Measurements from ENCODE around the gene HCFC1R1.
A peak's percentile ranks its signal among the peaks of the same experiment; 100 is the strongest.

The HCFC1R1 gene

DNA sequence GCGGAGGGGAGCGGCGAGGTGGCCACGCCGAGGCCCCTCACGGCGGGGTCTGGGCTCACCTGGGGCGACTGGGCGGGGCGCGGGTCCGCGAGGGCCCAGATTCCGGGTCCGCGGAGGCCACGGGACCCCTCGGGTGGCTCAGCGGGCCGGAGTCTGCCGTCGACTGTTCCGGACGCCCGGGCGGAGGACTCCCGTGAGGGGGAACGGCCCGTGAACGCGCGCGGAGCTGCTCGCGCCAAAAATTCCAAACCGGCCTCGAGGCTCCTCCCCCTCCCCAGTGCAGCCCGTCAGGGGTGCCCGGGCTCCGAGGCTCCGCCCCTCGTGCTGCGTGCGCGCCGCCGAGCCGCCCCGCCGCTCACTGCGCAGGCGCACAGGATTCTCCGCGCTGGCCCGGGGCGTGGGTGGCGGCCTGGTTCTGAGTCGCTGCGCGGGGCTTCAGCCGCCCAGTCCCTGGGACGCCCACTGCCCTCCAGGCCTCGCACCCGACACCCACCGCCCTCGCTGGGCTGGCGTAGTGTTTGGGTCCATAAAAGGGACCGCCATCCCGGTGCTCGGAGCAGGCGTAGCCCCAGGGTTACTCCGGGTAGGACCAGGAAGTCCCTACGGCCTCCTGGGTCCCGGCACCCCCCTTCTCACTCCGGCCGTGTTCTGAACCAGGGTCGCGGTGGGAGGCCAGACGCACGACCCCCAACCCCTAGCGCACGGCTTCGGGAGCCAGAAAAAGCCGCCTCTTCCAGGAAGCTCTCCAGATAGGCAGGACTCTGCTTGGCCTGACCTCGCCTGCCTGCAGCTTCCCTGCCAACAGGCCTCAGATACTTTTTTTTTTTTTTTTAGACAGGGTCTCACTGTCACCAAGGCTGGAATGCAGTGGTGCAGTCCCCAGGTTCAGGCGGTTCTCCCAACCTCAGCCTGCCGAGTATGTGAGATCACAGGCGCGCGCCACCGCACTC, 43.2 kb downstream of the HCFC1R1 start, which contains the start of gene PKMYT1:
Gene PKMYT1 (minus strand): TSS at position 220 of the 950 bp plus-strand sequence. CDS start 789 bp downstream, outside the sequence.
- DNase-seq (ENCODE audit: low spot score): peak; percentile 99
- TF ChIP-seq CTCF (conservative IDR thresholded peaks at IDR 0.05; ENCODE audit: low read depth): no peak
- ChIA-PET CTCF (interaction anchor here (0.6 to 1.5 kb wide), 5 partner anchors 8 to 66 kb away, joined by 3 to 8 read pairs (median 6); partner anchors contain the start of gene MMP25), POLR2A (ENCODE audit: low non-redundant PET) (interaction anchor here (0.5 to 1.5 kb wide), 4 partner anchors 10 to 58 kb away, joined by 3 to 7 read pairs (median 3); partner anchors contain the start of gene PAQR4)
- peak within 1 kb of the TSS; percentile 84 for H3K27ac ChIP-seq

DNA sequence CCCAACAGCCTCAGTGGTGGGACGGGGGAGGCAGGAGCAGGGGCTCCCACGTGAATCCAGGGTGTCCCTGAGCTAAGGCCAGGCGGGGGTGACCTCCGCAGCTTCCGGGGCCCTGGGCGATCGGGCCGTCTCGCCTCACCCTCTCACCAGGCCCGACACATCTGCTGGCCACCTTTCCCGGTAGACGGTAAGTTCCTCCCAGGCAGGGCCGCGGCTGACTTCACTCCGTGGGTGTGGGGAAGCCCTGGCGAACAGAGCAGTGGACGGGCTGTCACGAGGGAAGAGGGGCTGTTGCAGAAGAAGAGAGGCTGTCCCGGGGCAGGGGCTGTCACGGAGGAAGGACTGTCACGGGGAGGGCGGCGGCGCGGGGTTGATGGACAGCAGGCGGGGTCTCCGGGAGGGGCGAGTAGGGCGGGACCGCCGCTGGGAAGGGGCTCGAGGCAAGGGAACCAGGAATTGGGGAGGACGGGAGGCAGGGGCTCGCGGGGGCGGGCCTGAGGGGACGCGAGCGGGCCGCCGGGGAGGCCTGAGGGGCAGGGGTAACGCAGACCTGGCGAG, 44.0 kb downstream of the HCFC1R1 start:
- ChIA-PET CTCF (interaction anchor here (1.5 kb wide), 1 partner anchor 10 kb away, joined by 8 read pairs; no protein-coding TSS in a partner anchor), POLR2A (ENCODE audit: low non-redundant PET) (interaction anchor here (1.5 kb wide), 1 partner anchor 9 kb away, joined by 3 read pairs; no protein-coding TSS in a partner anchor)
- H3K27ac ChIP-seq: peak overlapping the region; percentile 84
- DNase-seq (ENCODE audit: low spot score): no peak
- TF ChIP-seq CTCF (conservative IDR thresholded peaks at IDR 0.05; ENCODE audit: low read depth): no peak

- CTCF ChIA-PET: interaction anchor here (0.8 kb wide), 1 partner anchor 8 kb away, joined by 3 read pairs; no protein-coding TSS in a partner anchor
- no peak for DNase-seq (ENCODE audit: low spot score)
- no peak for TF ChIP-seq CTCF (conservative IDR thresholded peaks at IDR 0.05; ENCODE audit: low read depth)
- peak overlapping the region; percentile 84 for H3K27ac ChIP-seq
- POLR2A ChIA-PET (ENCODE audit: low non-redundant PET): no interaction called here
Observed at GRCh38 chr16:2977440-2977839, 46.3 kb downstream of the HCFC1R1 start.

DNA sequence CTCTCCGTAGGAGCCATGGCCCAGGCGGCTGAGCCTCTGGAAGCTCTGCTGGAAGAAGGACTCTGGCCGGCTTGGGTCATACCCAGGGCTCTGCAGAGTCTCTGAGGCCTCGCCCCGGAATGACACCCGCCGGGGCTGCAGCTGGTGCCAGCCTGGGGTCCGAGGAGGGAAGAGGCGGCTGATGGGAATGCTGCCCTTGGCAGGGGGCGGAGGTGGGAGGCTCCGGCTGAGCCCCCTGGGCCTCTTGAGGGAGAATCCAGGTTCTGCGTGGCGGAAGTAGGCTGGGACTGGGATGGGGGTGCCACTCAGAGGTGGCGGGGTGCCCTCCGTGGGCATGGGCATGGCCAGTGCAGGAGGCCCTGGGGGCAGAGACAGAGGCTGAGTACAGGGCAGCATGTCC, 47.1 kb downstream of the HCFC1R1 start:
- ChIA-PET POLR2A (ENCODE audit: low non-redundant PET) (no interaction called here), CTCF (no interaction called here)
- DNase-seq (ENCODE audit: low spot score): no peak
- TF ChIP-seq CTCF (conservative IDR thresholded peaks at IDR 0.05; ENCODE audit: low read depth): no peak
- H3K27ac ChIP-seq: peak overlapping the region; percentile 84

- CTCF ChIA-PET: no interaction called here
- no peak for TF ChIP-seq CTCF (conservative IDR thresholded peaks at IDR 0.05; ENCODE audit: low read depth)
Observed at GRCh38 chr16:2976201-2976600, 47.5 kb downstream of the HCFC1R1 start.

DNA sequence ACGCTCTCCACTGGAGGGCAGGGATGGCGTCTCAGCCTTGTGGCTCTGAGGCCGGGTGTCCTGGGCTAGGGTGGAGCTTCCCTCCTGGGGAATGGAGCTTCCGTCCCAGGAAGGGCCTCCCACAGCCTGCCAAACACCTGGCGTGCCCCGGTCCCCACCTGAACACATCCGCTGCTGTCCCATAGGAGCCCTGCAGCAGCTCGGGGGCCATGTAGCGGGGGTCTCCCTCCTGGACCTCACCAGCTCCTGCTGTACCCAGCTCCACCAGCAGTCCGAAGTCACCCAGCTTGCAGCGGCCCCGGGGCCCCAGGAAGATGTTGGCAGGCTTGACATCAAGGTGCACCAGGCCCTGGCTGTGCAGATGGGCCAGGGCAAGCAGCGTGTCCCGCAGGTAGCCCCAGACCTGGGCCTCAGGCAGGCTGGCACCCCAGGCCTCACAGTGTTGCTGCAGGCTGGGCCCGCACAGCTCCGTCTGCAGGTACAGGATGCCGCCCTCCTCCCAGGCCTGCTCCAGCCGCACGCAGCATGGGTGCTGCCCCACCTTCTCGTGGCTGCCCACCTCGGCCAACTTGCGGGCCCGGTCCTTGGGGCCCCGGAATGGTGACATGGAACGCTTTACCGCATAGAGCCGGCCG, 48.5 kb downstream of the HCFC1R1 start:
- no peak for TF ChIP-seq CTCF (conservative IDR thresholded peaks at IDR 0.05; ENCODE audit: low read depth)
- ChIA-PET POLR2A (ENCODE audit: low non-redundant PET) (no interaction called here), CTCF (no interaction called here)
- H3K27ac ChIP-seq: peak overlapping the region; percentile 84
- DNase-seq (ENCODE audit: low spot score): no peak

More at GRCh38 chr16:2976201-2976600, 47.5 kb downstream of the HCFC1R1 start:
- peak overlapping the region; percentile 84 for H3K27ac ChIP-seq
- no peak for DNase-seq (ENCODE audit: low spot score)
- POLR2A ChIA-PET (ENCODE audit: low non-redundant PET): no interaction called here

Data from RWPE1 (cell line).